ENCODE measurements around the gene ERI3. TPM values are rescaled to one million over a fixed set of nuclear protein-coding genes. Genes with fewer than 3 reads are reported as not detected.

The ERI3 gene
- total RNA-seq, 1 donor from 2014 or later = 58.3 TPM

- H3K79me2 ChIP-seq (ENCODE audit: insufficient read depth, low read length) = no peaks in the 10 kb centered on the region
- no peaks in the 10 kb centered on the region for H3K36me3 Mint-ChIP-seq (ENCODE audit: low read depth, unreplicated experiment)
- FAIRE-seq = no peak
- no peak for DNase-seq (ENCODE audit: low read depth)
- peaks cover 6% of the 10 kb centered on the region for H3K4me1 ChIP-seq (ENCODE audit: insufficient read depth, low read length)
- H3K27ac ChIP-seq (ENCODE audit: low read depth, low read length) = no peak overlapping the region
- H4K20me1 ChIP-seq (ENCODE audit: insufficient read depth, low read length) = peaks cover 31% of the 10 kb centered on the region
- no peak overlapping the region for H3K9ac ChIP-seq (ENCODE audit: low read length)
- H3K36me3 ChIP-seq (ENCODE audit: insufficient read depth, low read length) = peaks cover 14% of the 10 kb centered on the region
- H3K4me2 ChIP-seq (ENCODE audit: low read length) = no peak overlapping the region
- H3K4me3 ChIP-seq (ENCODE audit: insufficient read depth, low read depth, low read length) = no peak overlapping the region
- no peaks in the 10 kb centered on the region for H3K9me3 ChIP-seq (ENCODE audit: insufficient read depth, low read depth, low read length)
- no peaks in the 10 kb centered on the region for H3K27me3 ChIP-seq (ENCODE audit: insufficient read depth, low read length)
- TF ChIP-seq CTCF (IDR thresholded peaks at IDR 0.05; ENCODE audit: insufficient read depth, low read depth, low read length) = no peak
- TF ChIP-seq EZH2 (IDR thresholded peaks at IDR 0.05; ENCODE audit: insufficient read depth, low read length) = no peak
- no peak overlapping the region for H3K27ac Mint-ChIP-seq (ENCODE audit: unreplicated experiment)
- H3K4me1 Mint-ChIP-seq (ENCODE audit: low read depth, unreplicated experiment) = no peaks in the 10 kb centered on the region
- H3K4me3 Mint-ChIP-seq (ENCODE audit: unreplicated experiment) = no peak overlapping the region
- no peaks in the 10 kb centered on the region for H3K27me3 Mint-ChIP-seq (ENCODE audit: low read depth, unreplicated experiment)
- H2AFZ ChIP-seq (ENCODE audit: low read depth, low read length) = no peak overlapping the region
- H3K9me3 Mint-ChIP-seq (ENCODE audit: unreplicated experiment) = no peaks in the 10 kb centered on the region
These were observed 134.9 kb downstream of the ERI3 start for GRCh38 chr1:44220001-44220751.

- peaks cover 6% of the 10 kb centered on the region for H3K4me1 ChIP-seq (ENCODE audit: insufficient read depth, low read length)
- no peak for FAIRE-seq
These were observed 135.8 kb downstream of the ERI3 start for GRCh38 chr1:44219301-44219626.

More at GRCh38 chr1:44219301-44219626, 135.8 kb downstream of the ERI3 start:
- DNase-seq (ENCODE audit: low read depth) = no peak
- Mint-ChIP-seq H3K27me3 (ENCODE audit: low read depth, unreplicated experiment) (no peaks in the 10 kb centered on the region), H3K4me1 (ENCODE audit: low read depth, unreplicated experiment) (no peaks in the 10 kb centered on the region), H3K27ac (ENCODE audit: unreplicated experiment) (no peak overlapping the region), H3K4me3 (ENCODE audit: unreplicated experiment) (no peak overlapping the region), H3K36me3 (ENCODE audit: low read depth, unreplicated experiment) (no peaks in the 10 kb centered on the region), H3K9me3 (ENCODE audit: unreplicated experiment) (no peaks in the 10 kb centered on the region)
- Histone ChIP-seq H3K4me2 (ENCODE audit: low read length) (no peak overlapping the region), H4K20me1 (ENCODE audit: insufficient read depth, low read length) (peaks cover 29% of the 10 kb centered on the region), H3K36me3 (ENCODE audit: insufficient read depth, low read length) (peaks cover 14% of the 10 kb centered on the region), H3K27me3 (ENCODE audit: insufficient read depth, low read length) (no peaks in the 10 kb centered on the region), H3K4me3 (ENCODE audit: insufficient read depth, low read depth, low read length) (no peak overlapping the region), H3K9ac (ENCODE audit: low read length) (no peak overlapping the region), H3K79me2 (ENCODE audit: insufficient read depth, low read length) (peaks cover 5% of the 10 kb centered on the region), H3K27ac (ENCODE audit: low read depth, low read length) (no peak overlapping the region), H3K9me3 (ENCODE audit: insufficient read depth, low read depth, low read length) (no peaks in the 10 kb centered on the region), H2AFZ (ENCODE audit: low read depth, low read length) (no peak overlapping the region)
- TF ChIP-seq CTCF (IDR thresholded peaks at IDR 0.05; ENCODE audit: insufficient read depth, low read depth, low read length) = no peak
- no peak for TF ChIP-seq EZH2 (IDR thresholded peaks at IDR 0.05; ENCODE audit: insufficient read depth, low read length)
